Renal cortex interstitium (tissue), 11 donors: ENCODE data around the gene TTN. TPM values are rescaled to one million over a fixed set of nuclear protein-coding genes. Genes with fewer than 3 reads are reported as not detected.

Source experiments
- DNase-seq, 11 donors: peaks; one replicate each; pipeline ENCODE4 v3.0.0-alpha.2; 2013; ENCODE audit warnings: low read depth in 9 of 11, low spot score in 4 of 11; ENCODE audit errors: extremely low read depth in 1 of 11
- polyA plus RNA-seq, 3 donors: library from polyadenylated mRNA; unstranded; fragments of 120-200 nt; gene quantifications; one replicate each; pipeline ENCODE4 v1.2.1, GENCODE V29; 2013; ENCODE audit not compliant: insufficient read length in 3 of 3

Gene TTN
- polyA plus RNA-seq, 3 donors: 0.93 to 1.2 (median 1.2) TPM

DNA sequence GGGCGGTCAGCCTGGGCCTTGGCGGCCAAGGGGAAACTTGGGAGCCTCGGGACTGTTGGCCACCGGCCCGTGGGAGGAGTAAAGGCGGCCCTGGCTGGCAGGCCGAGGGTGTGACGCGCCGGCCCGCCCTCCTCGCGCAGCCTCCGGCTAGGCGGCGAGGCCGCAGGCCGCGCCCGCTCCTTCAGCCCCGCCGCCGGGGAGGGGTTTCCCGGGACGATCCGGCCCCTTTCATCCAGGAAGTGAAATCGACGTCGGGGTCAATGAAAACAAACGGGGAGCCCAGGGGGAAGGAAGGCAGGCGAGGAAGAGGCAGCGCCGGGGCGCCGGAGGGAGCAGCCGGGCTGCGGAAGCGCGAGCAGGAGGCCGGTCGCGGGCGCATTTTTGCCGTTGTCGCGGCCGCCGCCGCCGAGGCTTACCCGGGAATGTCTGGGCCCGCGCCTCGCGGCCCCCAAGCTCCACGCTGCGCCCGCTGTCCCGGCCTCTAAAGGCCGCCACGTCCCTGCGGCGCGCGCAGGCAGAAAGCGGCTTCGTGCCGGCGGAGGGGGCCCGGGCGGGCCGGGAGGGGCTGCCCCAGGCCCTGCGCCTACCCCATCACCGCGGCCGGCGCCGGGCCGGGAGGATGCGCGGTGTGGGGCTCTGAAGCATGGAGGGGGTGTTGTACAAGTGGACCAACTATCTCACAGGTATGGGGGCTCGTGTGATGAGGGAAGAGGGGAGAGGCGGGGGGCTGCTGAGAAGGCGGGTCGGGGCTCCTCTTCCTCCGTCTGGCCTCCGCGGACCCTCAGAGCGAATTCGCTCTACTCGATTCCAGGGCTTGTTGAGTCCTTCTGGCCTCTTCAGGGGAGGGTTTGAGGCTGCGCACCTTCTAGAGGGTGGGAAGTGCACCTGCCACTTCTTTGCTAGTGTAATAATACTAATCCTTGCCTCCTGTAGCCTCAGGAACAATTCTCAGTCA lies 326.7 kb downstream of the TTN start, which contains the start of gene PLEKHA3:
Gene PLEKHA3 (plus strand): TSS at position 231 of the 955 bp plus-strand sequence. CDS start 413 bp downstream, at position 644.
- peak; percentile 65 to 90 (median 88) for DNase-seq

DNA sequence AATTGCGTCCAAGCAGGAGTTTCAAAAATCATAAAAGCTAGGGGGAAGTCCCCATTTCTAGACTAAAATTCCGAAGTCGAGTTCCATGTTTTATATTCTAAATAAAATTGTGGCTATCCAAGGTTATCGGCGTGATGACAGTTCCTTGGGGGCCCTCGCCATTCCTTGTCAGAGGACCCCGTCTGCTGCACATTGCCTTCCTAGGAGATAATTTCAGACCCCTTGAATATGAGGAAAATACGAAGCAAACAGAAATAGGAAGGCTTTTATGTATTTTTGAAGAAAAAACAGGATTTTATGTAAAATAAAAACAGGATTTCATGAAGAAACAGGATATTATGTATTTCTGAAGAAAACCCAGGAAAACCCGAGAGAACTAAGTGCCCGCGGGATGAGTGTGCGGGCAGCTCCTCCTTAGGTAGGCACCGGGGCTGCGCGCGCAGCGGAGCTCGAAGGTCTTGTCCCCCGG lies 327.4 kb downstream of the TTN start:
- DNase-seq: no peak

- no peak for DNase-seq
Observed at GRCh38 chr2:178479275-178479616, 328.0 kb downstream of the TTN start.

DNA sequence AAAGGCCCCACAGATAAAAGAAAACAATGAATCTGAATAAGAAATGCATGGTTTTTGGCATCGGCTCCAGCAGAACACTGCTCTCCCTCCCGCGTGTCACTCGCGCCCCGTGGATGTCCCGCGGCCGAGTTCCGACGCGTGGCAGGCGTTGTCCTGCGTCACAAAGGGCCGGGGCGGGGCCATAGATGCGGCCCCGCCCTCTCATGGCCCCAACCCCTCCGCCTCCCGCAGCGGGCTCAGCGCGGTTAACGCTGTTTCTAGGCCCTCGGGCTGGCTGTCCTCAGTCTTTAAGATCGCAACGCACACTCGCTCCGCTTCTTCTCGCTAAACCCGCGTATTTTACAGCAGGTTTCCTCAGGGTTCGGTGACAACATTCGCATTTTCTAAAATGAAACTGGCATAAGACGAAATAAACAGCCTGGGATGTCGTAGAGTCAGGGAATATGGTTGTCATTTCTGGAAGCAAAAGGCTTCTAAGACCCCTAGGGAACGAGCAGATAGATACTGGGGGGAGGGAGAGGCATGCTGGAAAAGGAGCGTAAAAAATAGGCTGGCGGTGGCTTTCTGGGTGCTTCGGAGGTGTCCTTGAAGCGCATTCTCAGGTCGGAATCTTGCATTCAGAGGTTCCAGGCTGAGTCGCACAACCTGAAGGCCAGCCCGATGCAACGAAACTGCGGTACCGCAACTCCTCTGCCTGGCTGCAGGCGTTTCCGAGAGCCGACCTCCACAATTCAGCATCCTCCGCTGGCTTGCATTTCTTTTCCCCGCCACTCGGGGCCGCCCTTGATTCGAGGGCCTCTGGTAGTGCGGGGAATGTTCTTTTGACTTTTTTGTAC lies 328.6 kb downstream of the TTN start, which contains the start of gene FKBP7:
Gene FKBP7 (minus strand): TSS at position 162 of the 836 bp plus-strand sequence. CDS start 101 bp downstream, at position 61.
- peak; percentile 75 to 88 (median 81) for DNase-seq

DNA sequence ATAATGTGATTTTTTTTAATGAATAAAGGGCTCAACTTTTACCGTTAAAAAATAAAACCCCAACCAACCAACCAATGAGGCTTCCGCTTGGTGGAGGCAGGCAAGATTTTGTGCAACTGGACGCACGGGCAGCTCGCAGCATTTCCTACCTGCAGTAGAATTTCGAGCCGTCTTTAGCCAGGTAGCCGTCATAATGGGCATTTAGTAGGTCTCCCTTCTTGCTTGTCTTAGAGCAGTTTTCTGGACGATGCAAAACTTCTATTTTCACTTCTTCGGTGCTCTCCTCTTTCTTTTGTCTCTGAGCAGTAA lies 329.1 kb downstream of the TTN start:
- DNase-seq: peak in 1 of 11 donors; percentile 39

GRCh38 chr2:178477443-178478129 lies 329.6 kb downstream of the TTN start:
- DNase-seq: peak in 1 of 11 donors; percentile 32

DNA sequence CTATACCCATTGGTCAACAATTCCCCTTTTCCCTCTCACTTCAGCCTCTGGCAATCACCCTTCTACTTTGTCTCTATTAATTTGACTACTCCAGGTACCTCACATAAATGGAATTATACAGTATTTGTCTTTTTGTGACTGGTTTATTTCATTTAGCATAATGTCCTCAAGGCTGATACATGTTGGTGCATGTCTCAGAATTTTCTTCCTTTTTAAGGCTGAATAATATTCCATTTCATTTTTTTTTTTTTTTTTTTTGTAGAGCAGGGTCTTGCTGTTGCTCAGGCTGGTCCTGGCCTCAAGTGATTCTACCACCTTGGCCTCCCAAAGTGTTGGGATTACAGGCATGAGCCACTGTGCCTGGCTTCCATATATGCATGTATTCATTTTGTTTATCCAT lies 330.7 kb downstream of the TTN start:
- no peak for DNase-seq

Other genes starting within 250 kb of the TTN start
- under 1 TPM; 0.22 to 0.32 (median 0.22) TPM for gene CCDC141, start 242.7 kb upstream of the TTN start, polyA plus RNA-seq